ENCODE measurements around the gene PWWP2A.
"Not testable (repeated sequence)": the region's sequence is repeated elsewhere in the genome, so short reads cannot be mapped to it uniquely, and the experiment has no call there.

PWWP2A gene

GRCh38 chr5:160152287-160152686, 33.0 kb upstream of the PWWP2A start:
- DNase-seq (ENCODE audit: low read depth), result no peak
- no peak overlapping the region for H3K4me3 ChIP-seq (ENCODE audit: low read depth, low read length)
- in situ Hi-C loops (cut with HindIII; ENCODE audit: low sequenced_read_pairs), result no loop called here
- no peak for TF ChIP-seq CTCF (IDR thresholded peaks at IDR 0.05; ENCODE audit: low read depth, low read length, missing control alignments)

GRCh38 chr5:160151017-160151416, 31.8 kb upstream of the PWWP2A start:
- no peak for DNase-seq (ENCODE audit: low read depth)
- in situ Hi-C loops (cut with HindIII; ENCODE audit: low sequenced_read_pairs), result no loop called here

GRCh38 chr5:160150381-160150780, 31.1 kb upstream of the PWWP2A start:
- in situ Hi-C loops (cut with HindIII; ENCODE audit: low sequenced_read_pairs), result no loop called here
- DNase-seq (ENCODE audit: low read depth), result no peak
- H3K4me3 ChIP-seq (ENCODE audit: low read depth, low read length), result no peak overlapping the region
- no peak for TF ChIP-seq CTCF (IDR thresholded peaks at IDR 0.05; ENCODE audit: low read depth, low read length, missing control alignments)

More at GRCh38 chr5:160151017-160151416, 31.8 kb upstream of the PWWP2A start:
- no peak for TF ChIP-seq CTCF (IDR thresholded peaks at IDR 0.05; ENCODE audit: low read depth, low read length, missing control alignments)
- no peak overlapping the region for H3K4me3 ChIP-seq (ENCODE audit: low read depth, low read length)

GRCh38 chr5:160144436-160144835, 25.2 kb upstream of the PWWP2A start:
- in situ Hi-C loops (cut with HindIII; ENCODE audit: low sequenced_read_pairs); H3K4me3 ChIP-seq (ENCODE audit: low read depth, low read length); DNase-seq (ENCODE audit: low read depth): not testable (repeated sequence)

- TF ChIP-seq CTCF (IDR thresholded peaks at IDR 0.05; ENCODE audit: low read depth, low read length, missing control alignments), result no peak
- no peak for DNase-seq (ENCODE audit: low read depth)
- in situ Hi-C loops (cut with HindIII; ENCODE audit: low sequenced_read_pairs), result no loop called here
- H3K4me3 ChIP-seq (ENCODE audit: low read depth, low read length), result no peak overlapping the region
These were observed 15.1 kb upstream of the PWWP2A start for GRCh38 chr5:160134332-160134731.

- no peak overlapping the region for H3K4me3 ChIP-seq (ENCODE audit: low read depth, low read length)
- no peak for DNase-seq (ENCODE audit: low read depth)
- TF ChIP-seq CTCF (IDR thresholded peaks at IDR 0.05; ENCODE audit: low read depth, low read length, missing control alignments), result no peak
- in situ Hi-C loops (cut with HindIII; ENCODE audit: low sequenced_read_pairs), result no loop called here
These were observed 14.7 kb upstream of the PWWP2A start for GRCh38 chr5:160133918-160134304.

- peak; percentile 44 for DNase-seq (ENCODE audit: low read depth)
- TF ChIP-seq CTCF (IDR thresholded peaks at IDR 0.05; ENCODE audit: low read depth, low read length, missing control alignments), result no peak
- in situ Hi-C loops (cut with HindIII; ENCODE audit: low sequenced_read_pairs), result no loop called here
- H3K4me3 ChIP-seq (ENCODE audit: low read depth, low read length), result no peak overlapping the region
These were observed 14.0 kb upstream of the PWWP2A start for GRCh38 chr5:160133071-160133917.

Measured in astrocyte of the cerebellum (primary cell).